ENCODE measurements around the gene DNAAF8.

The DNAAF8 gene

GRCh38 chr16:4748682-4749411 is 14.5 kb downstream of the DNAAF8 start:
- no peak for FAIRE-seq
- DNase-seq (ENCODE audit: insufficient read length, low spot score): no peak

DNA sequence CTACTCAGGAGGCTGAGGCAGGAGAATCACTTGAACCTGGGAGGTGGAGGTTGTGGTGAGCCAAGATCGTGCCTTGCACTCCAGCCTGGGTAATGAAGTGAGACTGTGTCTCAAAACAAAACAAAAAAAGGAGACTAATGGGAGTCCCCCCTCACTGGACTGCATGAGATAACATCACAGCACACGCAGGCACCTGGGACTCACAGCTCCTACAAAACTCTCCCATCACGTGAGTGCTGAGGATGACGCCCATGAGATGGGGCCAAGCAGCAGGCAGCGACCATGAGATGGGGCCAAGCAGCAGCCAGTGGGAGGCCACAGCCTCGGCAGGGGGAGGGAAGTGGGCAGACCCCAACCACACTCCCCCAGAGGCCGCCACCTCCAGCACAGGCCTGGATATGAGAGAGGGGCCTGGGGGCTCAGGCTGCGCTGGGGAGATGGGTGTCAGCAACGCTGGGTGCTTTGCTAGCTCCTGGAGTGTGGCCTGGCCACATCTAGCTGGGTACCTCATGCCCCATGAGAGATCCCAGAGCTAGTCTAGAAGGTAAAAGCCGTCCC is 15.4 kb downstream of the DNAAF8 start:
- DNase-seq (ENCODE audit: insufficient read length, low spot score): no peak
- FAIRE-seq: no peak

DNA sequence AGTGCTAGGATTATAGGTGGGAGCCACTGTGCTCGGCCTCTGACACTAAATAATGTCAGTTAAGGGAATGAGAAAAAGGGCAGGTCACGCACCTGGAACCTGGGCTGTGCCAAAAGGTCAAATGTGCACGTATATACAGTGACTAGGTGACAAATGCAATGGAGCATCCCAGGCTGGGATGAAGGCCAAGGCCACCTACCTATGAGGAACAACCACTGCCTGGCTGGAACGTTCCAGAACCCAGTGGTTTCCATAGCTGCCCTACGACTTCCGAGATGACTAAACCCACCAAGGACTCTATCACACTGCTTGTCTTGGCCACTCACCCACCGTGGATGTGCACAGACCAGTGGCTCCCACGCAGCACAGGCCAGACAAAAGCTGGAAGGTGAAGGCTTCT is 16.6 kb downstream of the DNAAF8 start:
- FAIRE-seq: no peak

GRCh38 chr16:4752351-4753100 is 18.2 kb downstream of the DNAAF8 start:
- DNase-seq (ENCODE audit: insufficient read length, low spot score): no peak
- no peak for FAIRE-seq

More for the DNA sequence above, 16.6 kb downstream of the DNAAF8 start:
- DNase-seq (ENCODE audit: insufficient read length, low spot score): no peak

- DNase-seq (ENCODE audit: insufficient read length, low spot score) (no peak), FAIRE-seq (no peak)
Observed at GRCh38 chr16:4753227-4753626, 18.9 kb downstream of the DNAAF8 start.

GRCh38 chr16:4754865-4755264 is 20.5 kb downstream of the DNAAF8 start:
- no peak for FAIRE-seq

DNA sequence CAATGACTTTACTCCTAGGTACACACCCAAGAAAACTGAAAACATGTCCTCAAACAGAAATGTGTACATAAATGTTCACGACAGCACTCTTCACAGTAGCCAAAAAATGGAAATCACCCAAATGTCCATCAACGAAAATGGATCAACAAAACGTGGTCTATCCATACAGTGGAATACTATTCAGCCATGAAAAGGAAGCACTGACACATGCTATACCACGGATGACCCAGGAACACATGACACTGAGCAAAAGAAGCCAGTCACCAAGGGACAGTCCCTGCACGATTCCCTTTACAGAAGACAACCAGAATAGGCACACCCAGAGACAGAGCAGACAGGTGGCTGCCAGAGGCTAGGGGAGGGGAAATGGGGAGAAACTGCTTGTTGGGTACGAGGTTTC is 21.4 kb downstream of the DNAAF8 start:
- DNase-seq (ENCODE audit: insufficient read length, low spot score) (no peak), FAIRE-seq (no peak)

More at GRCh38 chr16:4754865-4755264, 20.5 kb downstream of the DNAAF8 start:
- no peak for DNase-seq (ENCODE audit: insufficient read length, low spot score)

DNA sequence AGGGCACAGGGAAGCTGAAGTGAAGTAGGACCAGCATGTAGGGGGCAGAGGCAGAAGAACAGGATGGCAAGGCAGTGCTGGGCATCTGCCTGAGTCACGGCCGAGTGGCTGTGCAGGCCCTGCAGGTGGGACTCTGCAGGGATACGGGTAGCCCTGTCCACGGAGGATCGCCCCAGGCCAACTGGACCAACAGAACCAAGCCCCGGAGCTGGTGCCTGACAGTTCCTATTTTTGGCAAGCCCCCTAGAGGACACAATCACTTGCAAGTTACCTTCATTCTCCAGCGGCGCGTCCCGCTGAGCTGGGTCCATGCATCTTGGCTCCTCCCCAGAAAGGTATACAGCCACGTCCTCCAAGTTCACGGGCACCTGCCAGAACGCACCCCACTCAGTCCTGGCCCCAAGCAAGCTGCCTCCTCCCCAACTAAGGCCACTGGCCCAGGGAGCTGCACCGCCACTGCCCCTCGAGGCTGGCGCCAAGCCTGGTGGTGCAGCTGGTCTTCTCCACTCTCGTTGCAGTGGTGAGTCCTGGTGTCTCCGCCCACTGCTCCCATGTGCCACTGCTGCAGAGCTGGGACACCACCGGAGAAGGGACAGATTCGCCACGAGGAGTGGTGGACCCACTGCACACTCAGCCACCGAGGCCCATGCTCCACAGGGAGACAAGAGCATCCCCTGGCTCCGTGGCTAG is 26.0 kb downstream of the DNAAF8 start:
- no peak for DNase-seq (ENCODE audit: insufficient read length, low spot score)
- FAIRE-seq: peak; percentile 23

- DNase-seq (ENCODE audit: insufficient read length, low spot score): no peak
Observed at GRCh38 chr16:4762205-4762604, 27.9 kb downstream of the DNAAF8 start.

GRCh38 chr16:4763791-4764190 is 29.5 kb downstream of the DNAAF8 start:
- no peak for DNase-seq (ENCODE audit: insufficient read length, low spot score)
- FAIRE-seq: no peak

More at GRCh38 chr16:4762205-4762604, 27.9 kb downstream of the DNAAF8 start:
- FAIRE-seq: no peak

GRCh38 chr16:4765511-4766474 is 31.5 kb downstream of the DNAAF8 start:
- no peak for FAIRE-seq
- DNase-seq (ENCODE audit: insufficient read length, low spot score): no peak

GRCh38 chr16:4766875-4767628 is 32.7 kb downstream of the DNAAF8 start, which contains the start of gene ZNF500:
Gene ZNF500, minus strand, starts transcription at chr16:4767162. Its CDS starts 1,184 bp downstream, at chr16:4765978.
- DNase-seq (ENCODE audit: insufficient read length, low spot score): peak; percentile 98
- FAIRE-seq: peak; percentile 99

DNA sequence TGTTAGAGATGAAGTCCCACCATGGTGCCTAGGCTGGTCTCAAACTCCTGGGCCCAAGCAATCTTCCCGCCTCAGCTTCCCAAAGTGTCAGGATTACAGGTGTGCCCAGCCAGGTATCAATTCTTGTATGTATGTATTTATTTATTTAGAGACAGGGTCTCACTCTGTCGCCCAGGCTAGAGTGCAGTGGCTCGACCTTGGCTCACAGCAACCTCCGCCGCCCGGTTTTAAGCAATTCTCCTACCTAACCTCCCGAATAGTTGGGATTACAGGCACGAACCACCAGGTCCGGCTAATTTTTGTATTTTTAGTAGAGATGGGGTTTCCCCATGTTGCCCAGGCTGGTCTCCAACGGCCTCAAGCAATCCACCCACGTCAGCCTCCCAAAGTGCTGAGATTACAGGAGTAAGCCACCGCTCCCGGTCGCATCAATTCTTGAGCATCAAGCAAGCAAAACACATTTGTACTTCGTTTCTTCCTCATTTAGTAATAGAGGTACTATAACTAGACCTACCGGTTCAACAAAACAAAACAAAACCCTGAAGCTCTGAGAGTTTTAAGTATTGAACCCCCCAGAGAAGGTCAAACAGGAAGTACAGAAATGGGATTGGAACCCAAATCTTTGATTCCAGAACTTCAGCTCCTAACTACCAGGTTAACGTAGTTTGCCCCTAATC is 33.7 kb downstream of the DNAAF8 start:
- DNase-seq (ENCODE audit: insufficient read length, low spot score): no peak
- no peak for FAIRE-seq

- FAIRE-seq (peak; percentile 72), DNase-seq (ENCODE audit: insufficient read length, low spot score) (peak; percentile 97)
Observed at GRCh38 chr16:4768549-4769305, 34.4 kb downstream of the DNAAF8 start.

GRCh38 chr16:4769306-4769638 is 34.9 kb downstream of the DNAAF8 start:
- DNase-seq (ENCODE audit: insufficient read length, low spot score) (no peak), FAIRE-seq (no peak)

DNA sequence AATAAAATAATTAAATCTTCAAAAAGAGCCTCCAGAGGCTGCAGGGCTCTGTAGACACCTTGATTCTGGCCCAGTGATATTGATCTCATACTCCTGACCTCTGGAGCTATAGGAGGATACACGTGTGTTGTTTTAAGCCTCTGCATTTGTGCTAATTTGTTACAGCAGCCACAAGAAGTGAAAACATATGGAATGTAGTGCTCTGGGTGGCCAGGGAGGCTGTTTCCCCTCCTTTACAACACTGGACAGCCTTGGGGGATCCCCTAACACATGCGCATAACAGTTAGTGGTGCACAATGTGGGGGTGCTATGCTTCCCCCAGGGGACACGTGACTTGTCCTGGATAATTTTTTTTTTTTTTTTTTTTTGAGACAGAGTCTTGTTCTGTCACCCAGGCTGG is 37.3 kb downstream of the DNAAF8 start:
- FAIRE-seq (no peak), DNase-seq (ENCODE audit: insufficient read length, low spot score) (no peak)

DNA sequence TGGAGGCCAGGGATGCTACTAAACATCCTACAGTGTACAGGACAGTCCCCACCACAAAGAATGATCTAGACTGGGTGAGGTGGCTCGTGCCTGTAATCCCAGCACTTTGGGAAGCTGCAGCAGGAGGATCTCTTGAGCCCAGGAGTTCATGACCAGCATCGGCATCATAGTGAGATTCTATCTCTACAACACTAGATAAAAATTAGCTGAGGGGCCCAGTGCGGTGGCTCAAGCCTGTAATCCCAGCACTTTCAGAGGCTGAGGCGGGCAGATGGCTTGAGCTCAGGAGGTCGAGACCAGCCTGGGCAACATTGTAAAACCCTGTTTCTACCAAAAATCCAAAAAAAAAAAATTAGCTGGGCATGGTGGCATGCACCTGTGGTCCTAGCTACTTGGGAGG is 38.0 kb downstream of the DNAAF8 start:
- FAIRE-seq (no peak), DNase-seq (ENCODE audit: insufficient read length, low spot score) (no peak)

- FAIRE-seq: no peak
- no peak for DNase-seq (ENCODE audit: insufficient read length, low spot score)
Observed at GRCh38 chr16:4775005-4775404, 40.7 kb downstream of the DNAAF8 start.
